ENCODE results near the gene PCDH9. TPM values are rescaled to one million over a fixed set of nuclear protein-coding genes. Genes with fewer than 3 reads are reported as not detected.

PCDH9 gene
- total RNA-seq, 1 experiment from 2014 or later: 4.2 TPM

GRCh38 chr13:66781241-66781640 lies 448.9 kb downstream of the PCDH9 start:
- H3K4me3 ChIP-seq (ENCODE audit: low read depth in 2 of 2, low read length in 2 of 2): no peak overlapping the region
- H3K36me3 ChIP-seq (ENCODE audit: control insufficient read depth, insufficient read depth, low read length): no peaks in the 10 kb centered on the region; the same call in 1 of the 2 replicates
- ChIA-PET POLR2A (no interaction called here), CTCF (no interaction called here)
- no peaks in the 10 kb centered on the region for H3K9me3 ChIP-seq (ENCODE audit: control insufficient read depth, insufficient read depth, low read depth, low read length)
- DNase-seq (ENCODE audit: low read depth, low spot score): no peak
- in situ Hi-C loops (cut with HindIII; ENCODE audit: low pct_unique_long_range_greater_than_20kb, low sequenced_read_pairs) (no loop called here), intact Hi-C loops (cut with micrococcal nuclease; ENCODE audit: unreplicated experiment) (no loop called here)
- no peak for ATAC-seq
- no peaks in the 10 kb centered on the region for H3K4me1 ChIP-seq (ENCODE audit: control insufficient read depth, insufficient read depth, low read length)
- H3K27ac ChIP-seq (ENCODE audit: low read length): no peak overlapping the region
- TF ChIP-seq POLR2AphosphoS5 (IDR thresholded peaks at IDR 0.05; ENCODE audit: low read depth, low read length): no peak
- TF ChIP-seq CTCF (IDR thresholded peaks at IDR 0.05): no peak
- TF ChIP-seq SIN3A (IDR thresholded peaks at IDR 0.05; ENCODE audit: borderline replicate concordance, insufficient read depth, low read depth, low read length): no peak
- TF ChIP-seq TCF7L2 (IDR thresholded peaks at IDR 0.05; ENCODE audit: low read depth, low read length): no peak
- TF ChIP-seq, protein P1, sequence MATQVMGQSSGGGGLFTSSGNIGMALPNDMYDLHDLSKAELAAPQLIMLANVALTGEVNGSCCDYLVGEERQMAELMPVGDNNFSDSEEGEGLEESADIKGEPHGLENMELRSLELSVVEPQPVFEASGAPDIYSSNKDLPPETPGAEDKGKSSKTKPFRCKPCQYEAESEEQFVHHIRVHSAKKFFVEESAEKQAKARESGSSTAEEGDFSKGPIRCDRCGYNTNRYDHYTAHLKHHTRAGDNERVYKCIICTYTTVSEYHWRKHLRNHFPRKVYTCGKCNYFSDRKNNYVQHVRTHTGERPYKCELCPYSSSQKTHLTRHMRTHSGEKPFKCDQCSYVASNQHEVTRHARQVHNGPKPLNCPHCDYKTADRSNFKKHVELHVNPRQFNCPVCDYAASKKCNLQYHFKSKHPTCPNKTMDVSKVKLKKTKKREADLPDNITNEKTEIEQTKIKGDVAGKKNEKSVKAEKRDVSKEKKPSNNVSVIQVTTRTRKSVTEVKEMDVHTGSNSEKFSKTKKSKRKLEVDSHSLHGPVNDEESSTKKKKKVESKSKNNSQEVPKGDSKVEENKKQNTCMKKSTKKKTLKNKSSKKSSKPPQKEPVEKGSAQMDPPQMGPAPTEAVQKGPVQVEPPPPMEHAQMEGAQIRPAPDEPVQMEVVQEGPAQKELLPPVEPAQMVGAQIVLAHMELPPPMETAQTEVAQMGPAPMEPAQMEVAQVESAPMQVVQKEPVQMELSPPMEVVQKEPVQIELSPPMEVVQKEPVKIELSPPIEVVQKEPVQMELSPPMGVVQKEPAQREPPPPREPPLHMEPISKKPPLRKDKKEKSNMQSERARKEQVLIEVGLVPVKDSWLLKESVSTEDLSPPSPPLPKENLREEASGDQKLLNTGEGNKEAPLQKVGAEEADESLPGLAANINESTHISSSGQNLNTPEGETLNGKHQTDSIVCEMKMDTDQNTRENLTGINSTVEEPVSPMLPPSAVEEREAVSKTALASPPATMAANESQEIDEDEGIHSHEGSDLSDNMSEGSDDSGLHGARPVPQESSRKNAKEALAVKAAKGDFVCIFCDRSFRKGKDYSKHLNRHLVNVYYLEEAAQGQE (IDR thresholded peaks at IDR 0.05; ENCODE audit: insufficient read depth in 1 of 2, low read depth in 2 of 2, low read length in 1 of 2): no peak
- no peaks in the 10 kb centered on the region for H3K27me3 ChIP-seq (ENCODE audit: control insufficient read depth, insufficient read depth, low read length)
- BruUV-seq (replicated peaks): no TSS peak

DNA sequence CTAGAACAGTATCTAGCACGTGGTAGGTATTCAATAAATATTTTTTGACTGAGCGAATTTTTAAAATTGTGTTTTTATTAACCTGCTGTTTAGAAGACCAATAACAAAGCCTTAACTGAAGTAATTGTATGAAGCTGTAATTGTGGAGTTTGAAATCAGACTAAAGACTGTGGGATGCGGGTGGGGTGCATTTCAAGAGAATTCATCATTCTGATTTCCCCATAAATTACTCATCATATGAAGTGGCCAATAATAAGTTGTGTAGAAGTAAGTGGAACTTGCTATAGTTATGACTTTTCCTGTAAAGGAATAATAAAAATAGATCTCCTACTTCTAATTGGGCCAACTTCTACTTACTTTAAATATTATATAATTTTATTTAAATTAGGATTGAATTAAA lies 449.3 kb downstream of the PCDH9 start:
- H3K27ac ChIP-seq (ENCODE audit: low read length): no peak overlapping the region
- H3K9me3 ChIP-seq (ENCODE audit: control insufficient read depth, insufficient read depth, low read depth, low read length): no peaks in the 10 kb centered on the region
- H3K27me3 ChIP-seq (ENCODE audit: control insufficient read depth, insufficient read depth, low read length): no peaks in the 10 kb centered on the region
- no peaks in the 10 kb centered on the region; the same call in 1 of the 2 replicates for H3K36me3 ChIP-seq (ENCODE audit: control insufficient read depth, insufficient read depth, low read length)
- intact Hi-C loops (cut with micrococcal nuclease; ENCODE audit: unreplicated experiment): no loop called here
- no peak for DNase-seq (ENCODE audit: low read depth, low spot score)
- BruUV-seq (replicated peaks): no TSS peak
- H3K4me3 ChIP-seq (ENCODE audit: low read depth in 2 of 2, low read length in 2 of 2): no peak overlapping the region
- TF ChIP-seq CTCF (IDR thresholded peaks at IDR 0.05) (no peak), POLR2AphosphoS5 (IDR thresholded peaks at IDR 0.05; ENCODE audit: low read depth, low read length) (no peak), TCF7L2 (IDR thresholded peaks at IDR 0.05; ENCODE audit: low read depth, low read length) (no peak), SIN3A (IDR thresholded peaks at IDR 0.05; ENCODE audit: borderline replicate concordance, insufficient read depth, low read depth, low read length) (no peak)
- TF ChIP-seq, protein P1 (IDR thresholded peaks at IDR 0.05; ENCODE audit: insufficient read depth in 1 of 2, low read depth in 2 of 2, low read length in 1 of 2): no peak
- in situ Hi-C loops (cut with HindIII; ENCODE audit: low pct_unique_long_range_greater_than_20kb, low sequenced_read_pairs): no loop called here
- CTCF ChIA-PET: no interaction called here
- no peaks in the 10 kb centered on the region for H3K4me1 ChIP-seq (ENCODE audit: control insufficient read depth, insufficient read depth, low read length)
- POLR2A ChIA-PET: no interaction called here
- ATAC-seq: no peak
